AG09309 (cell line): ENCODE results near the gene DMTF1.
A peak's percentile ranks its signal among the peaks of the same experiment; 100 is the strongest.

Experiments used
- DNase-seq: peaks from one replicate; pipeline ENCODE4 v3.0.0-alpha.2; 2010; ENCODE audit warnings: low read depth
- H3K4me3 ChIP-seq: 2 replicates; pipeline ENCODE4 v1.5.1; 2011; ENCODE audit warnings: mild to moderate bottlenecking, low read depth, low read length, moderate library complexity; ENCODE audit not compliant: control insufficient read depth
- CTCF ChIP-seq: IDR thresholded peaks from 2 replicates; pipeline ENCODE4 v1.5.1; 2011; ENCODE audit warnings: mild to moderate bottlenecking, low read depth, low read length, inconsistent platforms; ENCODE audit not compliant: insufficient read depth, control insufficient read depth; ENCODE audit errors: missing control alignments

DMTF1 gene

GRCh38 chr7:87219545-87220025, 67.3 kb downstream of the DMTF1 start, which contains the start of gene TMEM243:
TSS of gene TMEM243 (minus strand) at chr7:87219732. CDS start at chr7:87219503, 229 bp downstream.
- no peak for DNase-seq
- peak within 1 kb of the TSS; percentile 87 for H3K4me3 ChIP-seq
- TF ChIP-seq CTCF, result no peak

- no peak for TF ChIP-seq CTCF
- DNase-seq, result no peak
- peak overlapping the region; percentile 87 for H3K4me3 ChIP-seq
Measured at GRCh38 chr7:87220026-87220733, 67.9 kb downstream of the DMTF1 start.

- DNase-seq, result no peak
- no peak for TF ChIP-seq CTCF
- peak overlapping the region; percentile 87 for H3K4me3 ChIP-seq
Measured at GRCh38 chr7:87220734-87221215, 68.5 kb downstream of the DMTF1 start.

GRCh38 chr7:87223666-87224065, 71.4 kb downstream of the DMTF1 start:
- no peak overlapping the region for H3K4me3 ChIP-seq
- no peak for DNase-seq
- no peak for TF ChIP-seq CTCF

- no peak overlapping the region for H3K4me3 ChIP-seq
- DNase-seq, result no peak
- TF ChIP-seq CTCF, result no peak
Measured at GRCh38 chr7:87225696-87226095, 73.4 kb downstream of the DMTF1 start.

GRCh38 chr7:87226495-87226894, 74.2 kb downstream of the DMTF1 start:
- TF ChIP-seq CTCF, result no peak
- no peak for DNase-seq
- no peak overlapping the region for H3K4me3 ChIP-seq
